GM19043 (cell line): ENCODE measurements around the gene TLCD1.

Experiments
- ATAC-seq: cut with Tn5 transposase; IDR thresholded peaks from one replicate; pipeline ENCODE4 v1.9.1; 2021; ENCODE audit warnings: low read depth; ENCODE audit not compliant: unreplicated experiment

Gene TLCD1, protein sequence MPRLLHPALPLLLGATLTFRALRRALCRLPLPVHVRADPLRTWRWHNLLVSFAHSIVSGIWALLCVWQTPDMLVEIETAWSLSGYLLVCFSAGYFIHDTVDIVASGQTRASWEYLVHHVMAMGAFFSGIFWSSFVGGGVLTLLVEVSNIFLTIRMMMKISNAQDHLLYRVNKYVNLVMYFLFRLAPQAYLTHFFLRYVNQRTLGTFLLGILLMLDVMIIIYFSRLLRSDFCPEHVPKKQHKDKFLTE

GRCh38 chr17:28726226-28726626, at the start of gene TLCD1:
TLCD1 (minus strand) TSS chr17:28726233; CDS start chr17:28726097, 136 bp downstream.
- no peak for ATAC-seq

GRCh38 chr17:28774206-28774605, 48.2 kb upstream of the TLCD1 start:
- ATAC-seq: no peak

DNA sequence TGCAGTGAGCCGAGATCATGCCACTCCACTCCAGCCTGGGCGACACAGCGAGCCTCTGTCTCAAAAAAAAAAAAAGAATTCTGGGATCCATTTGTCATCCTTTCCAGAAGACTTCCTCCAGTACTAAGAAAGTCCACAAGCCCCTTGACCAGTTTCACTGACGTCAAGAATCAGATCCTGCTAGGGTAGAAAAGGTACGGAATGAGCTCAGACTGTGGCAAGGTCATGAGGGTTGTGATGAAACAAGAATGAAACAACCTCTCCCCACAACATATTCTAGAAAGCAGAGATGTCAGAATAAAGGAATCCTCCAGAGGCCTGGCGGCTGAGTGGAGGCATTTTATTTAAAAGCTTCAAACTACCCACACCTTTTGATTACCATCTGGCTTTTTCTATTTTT, 47.7 kb upstream of the TLCD1 start:
- no peak for ATAC-seq

- no peak for ATAC-seq
Observed at GRCh38 chr17:28765038-28765437, 39.0 kb upstream of the TLCD1 start.

- no peak for ATAC-seq
Observed at GRCh38 chr17:28763804-28764266, 37.8 kb upstream of the TLCD1 start.

- ATAC-seq: no peak
Observed at GRCh38 chr17:28763137-28763799, 37.2 kb upstream of the TLCD1 start.

DNA sequence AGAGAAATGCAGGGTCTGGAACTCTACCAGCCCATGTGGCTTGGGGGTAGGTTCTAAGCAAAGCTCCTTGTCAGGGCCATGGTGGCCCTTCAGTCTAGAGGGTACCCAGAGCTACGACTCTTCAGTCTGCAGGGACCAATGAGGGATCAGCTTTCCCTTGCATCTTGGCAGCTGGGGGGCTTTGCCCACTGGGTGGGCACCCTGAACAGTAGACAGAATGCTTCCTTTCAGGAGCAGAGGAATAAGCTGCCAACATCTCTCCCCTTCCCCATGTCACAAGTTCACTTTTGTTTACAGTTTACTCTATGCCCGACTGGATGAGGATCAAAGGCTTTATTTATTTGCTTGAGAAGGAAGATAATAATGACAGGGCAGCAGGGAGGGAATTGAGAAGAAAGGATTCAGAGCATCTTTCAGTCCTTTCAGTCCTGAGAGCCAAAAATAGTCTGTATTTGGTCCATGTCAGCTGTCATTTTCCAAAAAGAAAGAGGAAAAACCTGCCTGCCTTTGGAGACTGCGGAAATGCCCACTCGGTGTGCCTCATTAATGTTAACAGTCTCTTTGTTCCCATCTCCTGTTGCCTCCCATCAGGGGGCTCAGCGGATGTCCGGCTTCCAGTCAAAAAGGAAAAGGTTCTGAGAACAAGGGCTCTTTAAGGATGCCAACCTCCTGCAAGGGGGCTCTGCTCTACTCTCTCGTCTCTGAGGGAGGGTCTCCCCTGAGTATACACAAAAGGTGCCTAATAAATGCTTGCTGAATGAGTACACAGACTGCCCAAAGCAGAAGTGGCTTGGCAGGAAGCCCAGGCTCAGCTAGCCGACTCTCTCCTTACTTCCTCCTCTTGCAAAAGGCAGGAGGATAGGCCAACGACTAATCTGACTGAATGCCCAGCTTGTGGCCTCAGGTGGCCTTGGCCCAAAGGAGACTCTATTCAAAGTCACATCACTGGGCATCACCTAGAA, 34.8 kb upstream of the TLCD1 start:
- no peak for ATAC-seq

GRCh38 chr17:28759256-28759865, 33.3 kb upstream of the TLCD1 start:
- ATAC-seq: no peak

DNA sequence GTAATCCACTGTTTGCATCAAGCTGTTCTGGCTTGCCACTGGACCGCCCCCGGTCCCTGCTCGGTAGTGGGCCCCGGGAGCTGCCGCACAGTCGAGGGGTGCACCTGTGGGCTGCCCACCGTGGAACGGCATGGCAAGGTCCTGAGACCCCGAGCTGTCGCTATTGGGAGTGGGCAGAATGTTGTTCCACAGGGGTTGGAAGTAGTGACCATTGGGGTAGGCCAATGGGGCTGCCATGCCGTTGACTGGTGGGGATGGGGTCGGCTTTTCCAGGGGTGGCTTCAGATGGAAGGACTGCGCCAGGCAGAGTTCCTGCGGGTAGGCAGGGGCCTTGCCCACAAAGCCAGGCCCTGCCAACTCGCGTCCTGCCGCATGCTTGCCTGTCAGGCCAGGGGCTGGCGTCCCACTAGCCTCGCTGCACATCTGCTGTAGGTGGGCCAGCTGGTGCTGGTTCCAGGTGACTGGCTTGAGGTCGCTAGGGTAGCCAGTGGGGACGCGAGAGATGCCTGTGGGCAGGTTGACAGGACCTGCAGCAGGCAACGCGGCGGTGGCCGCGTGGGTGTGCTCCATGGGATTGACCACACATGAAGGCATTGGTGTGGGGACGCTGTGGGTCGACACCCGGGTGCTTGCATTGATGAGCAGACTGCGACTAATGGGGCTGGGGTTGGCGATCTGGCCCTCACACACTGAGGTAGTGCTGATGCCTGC, 32.5 kb upstream of the TLCD1 start:
- ATAC-seq: no peak

DNA sequence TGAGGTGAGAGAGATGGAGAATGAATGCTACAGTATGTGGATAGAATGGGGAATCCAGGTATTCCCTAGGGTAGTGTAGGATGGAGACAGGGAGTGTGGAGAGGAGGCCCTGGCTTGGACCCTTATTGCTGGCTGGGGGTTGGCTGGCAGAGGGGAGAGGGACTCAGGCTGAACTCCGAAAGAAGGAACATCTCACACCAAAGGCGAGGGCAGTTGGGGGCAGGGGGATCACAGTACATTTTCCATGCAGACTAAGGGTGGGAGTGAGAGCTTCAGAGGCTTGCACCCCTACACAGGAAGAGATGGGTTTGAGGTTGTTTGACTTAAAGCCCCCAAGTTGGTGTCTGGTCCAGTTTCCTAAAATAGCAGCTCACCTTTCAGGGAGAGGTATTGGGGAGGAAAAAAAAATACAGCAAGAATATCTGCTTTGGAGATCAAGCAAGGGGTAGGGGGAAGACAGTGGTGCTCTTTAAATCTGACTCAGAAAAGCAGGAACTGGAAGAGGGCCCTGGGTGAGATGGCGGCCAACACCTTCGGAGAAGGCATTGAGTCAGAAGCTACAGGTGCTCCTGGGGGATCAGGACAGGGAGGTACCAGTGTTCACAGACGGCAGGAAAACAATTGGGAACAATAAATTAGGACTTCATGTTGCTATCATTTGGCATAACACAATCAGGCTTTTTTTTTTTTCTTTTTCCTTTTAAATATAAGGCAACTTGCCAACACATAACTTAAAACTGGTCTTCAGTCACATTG, 30.2 kb upstream of the TLCD1 start:
- no peak for ATAC-seq

DNA sequence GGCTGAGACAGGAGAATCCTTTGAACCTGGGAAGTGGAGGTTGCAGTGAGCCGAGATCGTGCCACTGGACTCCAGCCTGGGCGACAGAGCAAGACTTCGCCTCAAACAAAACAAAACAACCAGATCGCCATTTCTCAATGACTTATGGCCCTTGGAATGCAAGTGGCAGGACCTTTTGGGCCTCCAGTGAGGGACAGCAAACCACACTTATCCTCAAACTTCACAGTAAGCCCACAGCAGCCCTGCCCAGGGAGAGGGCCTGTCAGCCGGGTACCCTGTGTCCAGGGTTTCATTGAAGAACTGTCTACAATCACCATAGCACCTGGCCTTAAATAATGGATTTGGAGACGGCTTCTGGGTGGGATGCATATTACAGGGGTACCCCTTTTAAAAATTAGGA, 29.5 kb upstream of the TLCD1 start:
- ATAC-seq: no peak

DNA sequence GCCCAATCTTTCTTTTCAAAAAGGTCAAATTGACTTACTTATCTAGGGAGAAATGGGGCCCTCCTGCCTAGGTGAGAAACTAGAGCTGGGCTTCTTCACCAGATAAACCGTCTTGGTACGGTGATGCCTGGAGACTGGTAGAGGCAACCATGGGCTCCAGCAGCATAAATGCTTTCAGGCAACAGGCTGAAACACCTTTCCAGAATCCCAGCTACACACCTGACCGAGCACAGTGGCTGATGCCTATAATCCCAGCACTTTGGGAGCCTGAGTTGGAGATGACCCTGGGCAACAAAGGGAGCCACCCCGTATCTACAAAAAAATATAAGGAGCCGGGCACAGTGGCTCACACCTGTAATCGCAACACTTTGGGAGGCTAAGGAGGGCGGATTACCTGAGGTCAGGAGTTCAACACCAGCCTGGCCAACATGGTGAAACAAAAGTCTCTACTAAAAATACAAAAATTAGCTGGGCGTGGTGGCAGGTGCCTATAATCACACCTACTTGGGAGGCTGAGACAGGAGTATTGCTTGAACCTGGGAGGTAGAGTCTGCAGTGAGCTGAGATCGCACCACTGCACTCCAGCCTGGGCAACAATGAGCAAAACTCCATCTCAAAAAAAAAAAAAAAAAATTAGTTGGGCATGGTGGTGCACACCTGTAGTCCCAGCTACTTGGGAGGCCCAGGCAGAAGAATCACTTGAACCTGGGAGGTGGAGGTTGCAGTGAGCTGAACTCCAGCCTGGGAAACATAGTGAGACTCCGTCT, 25.8 kb upstream of the TLCD1 start:
- ATAC-seq: no peak

DNA sequence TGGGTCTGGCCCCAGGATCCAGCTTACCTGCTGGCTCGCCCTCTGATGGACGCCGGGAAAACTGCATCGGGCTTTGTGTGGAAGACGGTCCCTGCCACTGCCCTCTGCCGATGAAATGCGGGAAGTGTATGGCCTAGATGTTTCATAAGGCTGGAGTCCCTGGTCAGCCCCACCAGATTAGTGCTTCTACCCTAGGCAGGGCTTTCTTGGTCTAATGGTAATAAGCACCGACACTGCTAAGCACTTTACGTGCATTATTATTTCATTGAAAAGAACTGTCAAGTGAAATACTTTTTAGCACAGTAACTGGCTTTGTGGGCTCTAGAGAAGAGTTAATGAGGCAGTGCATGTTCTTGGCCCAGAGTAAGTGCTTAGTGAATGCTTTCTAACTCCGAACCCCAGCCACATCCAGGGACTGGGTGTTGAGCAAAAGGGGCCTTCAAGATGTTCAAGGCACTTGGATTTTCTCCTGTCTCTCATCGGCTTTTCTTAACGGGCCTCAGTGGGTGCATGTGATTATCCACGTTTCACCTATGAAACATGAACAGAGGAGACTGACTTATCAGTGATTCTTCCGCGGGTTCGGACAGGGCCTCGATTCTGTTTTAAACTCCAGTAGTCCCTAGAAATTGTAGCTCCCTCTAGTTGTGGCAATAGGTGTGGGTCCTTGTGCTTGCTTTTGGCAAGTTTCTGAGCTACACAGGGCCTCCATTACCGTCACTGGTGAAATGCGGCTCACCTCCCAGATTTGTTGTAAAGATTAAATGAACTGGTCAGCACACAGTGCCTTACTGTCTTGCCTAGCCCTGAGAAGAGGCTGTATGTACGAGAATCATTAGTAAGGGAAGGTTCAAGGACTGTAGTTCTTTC, 24.4 kb upstream of the TLCD1 start:
- ATAC-seq: peak; percentile 71

- ATAC-seq: no peak
Observed at GRCh38 chr17:28749516-28750177, 23.6 kb upstream of the TLCD1 start.

- ATAC-seq: no peak
Observed at GRCh38 chr17:28748852-28749515, 23.0 kb upstream of the TLCD1 start.

DNA sequence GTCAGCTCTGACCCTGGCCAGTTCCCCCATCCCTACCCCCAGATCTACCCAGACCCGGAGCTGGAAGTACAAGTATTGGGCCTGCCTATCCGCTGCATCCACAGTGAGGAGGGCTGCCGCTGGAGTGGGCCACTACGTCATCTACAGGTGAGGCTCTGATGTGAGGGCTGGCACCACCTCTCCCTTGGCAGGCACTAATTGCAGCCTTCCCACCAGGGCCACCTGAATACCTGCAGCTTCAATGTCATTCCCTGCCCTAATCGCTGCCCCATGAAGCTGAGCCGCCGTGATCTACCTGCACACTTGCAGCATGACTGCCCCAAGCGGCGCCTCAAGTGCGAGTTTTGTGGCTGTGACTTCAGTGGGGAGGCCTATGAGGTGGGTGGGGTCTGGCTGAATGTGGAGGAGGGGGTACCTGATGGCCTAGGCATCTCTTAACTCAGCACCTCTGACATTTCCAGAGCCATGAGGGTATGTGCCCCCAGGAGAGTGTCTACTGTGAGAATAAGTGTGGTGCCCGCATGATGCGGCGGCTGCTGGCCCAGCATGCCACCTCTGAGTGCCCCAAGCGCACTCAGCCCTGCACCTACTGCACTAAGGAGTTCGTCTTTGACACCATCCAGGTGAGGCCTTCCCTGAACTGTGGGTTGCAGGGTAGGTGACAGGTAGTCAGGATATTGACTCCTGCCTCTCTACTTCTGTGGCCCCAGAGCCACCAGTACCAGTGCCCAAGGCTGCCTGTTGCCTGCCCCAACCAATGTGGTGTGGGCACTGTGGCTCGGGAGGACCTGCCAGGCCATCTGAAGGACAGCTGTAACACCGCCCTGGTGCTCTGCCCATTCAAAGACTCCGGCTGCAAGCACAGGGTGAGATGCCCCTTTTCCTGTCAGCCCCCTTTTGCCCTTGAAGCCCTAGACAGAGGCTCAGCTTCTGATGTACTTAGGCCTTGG, 22.0 kb upstream of the TLCD1 start:
- no peak for ATAC-seq
